AG04450 (cell line): Measurements from ENCODE around the gene PEX3. TPM values are rescaled to one million over a fixed set of nuclear protein-coding genes. Genes with fewer than 3 reads are reported as not detected.

Experiments
- CTCF ChIA-PET: fragments of 300-600, 350-600 bp; formaldehyde crosslinking; extraction: SDS; loops from one replicate; lab custom pipeline; 2022; ENCODE audit warnings: antibody characterized with exemption, inconsistent platforms; lab: Charles Lee
- POLR2A ChIA-PET: fragments of 350-600 bp; formaldehyde crosslinking; extraction: SDS; loops from one replicate; lab custom pipeline; 2021; ENCODE audit warnings: antibody characterized with exemption, inconsistent platforms; lab: Yijun Ruan, JAX
- DNase-seq: peaks from one replicate; pipeline ENCODE4 v3.0.0-alpha.2; 2011; ENCODE audit warnings: low read depth, low spot score
- H3K27ac ChIP-seq: one replicate; pipeline ENCODE4 v1.5.1; 2012; ENCODE audit warnings: low read depth, low read length, control low read depth
- H3K27me3 ChIP-seq: one replicate; pipeline ENCODE4 v1.6.0; 2012; ENCODE audit warnings: low read length; ENCODE audit not compliant: control insufficient read depth, insufficient read depth
- H3K4me3 ChIP-seq: 2 replicates; pipeline ENCODE4 v1.5.1; 2011; ENCODE audit warnings: mild to moderate bottlenecking, low read depth, low read length, control low read depth
- H3K9me3 ChIP-seq: 2 replicates; pipeline ENCODE4 v1.5.1; 2012; ENCODE audit warnings: low read length; ENCODE audit not compliant: control insufficient read depth, insufficient read depth
- polyA plus RNA-seq: library from polyadenylated mRNA; depleted of rRNA; stranded (reverse); fragments of >200 nt; gene quantifications from 2 replicates; pipeline ENCODE4 v1.2.3, GENCODE V29; 2011
- TF ChIP-seq, protein P1 (sequence below): IDR thresholded peaks from 2 replicates; pipeline ENCODE4 v1.5.1; 2011; ENCODE audit warnings: low read depth, low read length, control low read depth, inconsistent platforms

Gene PEX3
- polyA plus RNA-seq, 1 experiment = 30.9 TPM

DNA sequence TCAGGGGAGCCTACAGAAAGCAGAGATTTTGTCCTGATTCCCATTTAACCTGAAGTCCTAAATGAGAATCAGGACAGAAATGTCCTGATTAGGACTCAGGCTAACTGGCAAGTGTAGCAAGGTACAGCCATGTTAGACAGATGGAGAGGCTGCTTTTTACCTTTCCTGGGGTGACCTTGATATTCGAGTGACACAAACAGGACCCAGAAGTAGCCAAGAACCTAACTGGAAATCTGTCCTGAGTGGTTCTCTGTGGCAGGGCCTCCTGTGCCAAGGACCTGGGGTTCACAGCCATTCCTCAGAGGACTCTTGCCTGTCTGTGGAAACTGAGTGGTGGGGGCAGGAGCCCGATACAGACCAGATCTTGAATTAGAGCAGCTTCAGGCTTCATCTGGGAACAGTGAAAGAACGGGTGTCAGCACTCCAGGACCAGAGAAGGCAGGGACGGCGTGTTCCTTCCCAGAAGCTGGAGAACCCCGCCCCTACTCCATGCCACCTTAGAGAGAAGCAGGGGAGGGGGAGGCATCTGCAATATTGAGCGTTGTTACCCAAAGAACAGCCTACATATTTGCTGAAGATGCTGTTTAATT lies 65.3 kb downstream of the PEX3 start:
- Histone ChIP-seq H3K9me3 (no peaks in the 10 kb centered on the region; the same call in 1 of the 2 replicates), H3K27me3 (peaks cover 19% of the 10 kb centered on the region), H3K4me3 (no peak overlapping the region), H3K27ac (no peak overlapping the region)
- CTCF ChIA-PET = no interaction called here
- POLR2A ChIA-PET = no interaction called here
- no peak for DNase-seq
- TF ChIP-seq, protein P1, sequence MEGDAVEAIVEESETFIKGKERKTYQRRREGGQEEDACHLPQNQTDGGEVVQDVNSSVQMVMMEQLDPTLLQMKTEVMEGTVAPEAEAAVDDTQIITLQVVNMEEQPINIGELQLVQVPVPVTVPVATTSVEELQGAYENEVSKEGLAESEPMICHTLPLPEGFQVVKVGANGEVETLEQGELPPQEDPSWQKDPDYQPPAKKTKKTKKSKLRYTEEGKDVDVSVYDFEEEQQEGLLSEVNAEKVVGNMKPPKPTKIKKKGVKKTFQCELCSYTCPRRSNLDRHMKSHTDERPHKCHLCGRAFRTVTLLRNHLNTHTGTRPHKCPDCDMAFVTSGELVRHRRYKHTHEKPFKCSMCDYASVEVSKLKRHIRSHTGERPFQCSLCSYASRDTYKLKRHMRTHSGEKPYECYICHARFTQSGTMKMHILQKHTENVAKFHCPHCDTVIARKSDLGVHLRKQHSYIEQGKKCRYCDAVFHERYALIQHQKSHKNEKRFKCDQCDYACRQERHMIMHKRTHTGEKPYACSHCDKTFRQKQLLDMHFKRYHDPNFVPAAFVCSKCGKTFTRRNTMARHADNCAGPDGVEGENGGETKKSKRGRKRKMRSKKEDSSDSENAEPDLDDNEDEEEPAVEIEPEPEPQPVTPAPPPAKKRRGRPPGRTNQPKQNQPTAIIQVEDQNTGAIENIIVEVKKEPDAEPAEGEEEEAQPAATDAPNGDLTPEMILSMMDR = no peak

DNA sequence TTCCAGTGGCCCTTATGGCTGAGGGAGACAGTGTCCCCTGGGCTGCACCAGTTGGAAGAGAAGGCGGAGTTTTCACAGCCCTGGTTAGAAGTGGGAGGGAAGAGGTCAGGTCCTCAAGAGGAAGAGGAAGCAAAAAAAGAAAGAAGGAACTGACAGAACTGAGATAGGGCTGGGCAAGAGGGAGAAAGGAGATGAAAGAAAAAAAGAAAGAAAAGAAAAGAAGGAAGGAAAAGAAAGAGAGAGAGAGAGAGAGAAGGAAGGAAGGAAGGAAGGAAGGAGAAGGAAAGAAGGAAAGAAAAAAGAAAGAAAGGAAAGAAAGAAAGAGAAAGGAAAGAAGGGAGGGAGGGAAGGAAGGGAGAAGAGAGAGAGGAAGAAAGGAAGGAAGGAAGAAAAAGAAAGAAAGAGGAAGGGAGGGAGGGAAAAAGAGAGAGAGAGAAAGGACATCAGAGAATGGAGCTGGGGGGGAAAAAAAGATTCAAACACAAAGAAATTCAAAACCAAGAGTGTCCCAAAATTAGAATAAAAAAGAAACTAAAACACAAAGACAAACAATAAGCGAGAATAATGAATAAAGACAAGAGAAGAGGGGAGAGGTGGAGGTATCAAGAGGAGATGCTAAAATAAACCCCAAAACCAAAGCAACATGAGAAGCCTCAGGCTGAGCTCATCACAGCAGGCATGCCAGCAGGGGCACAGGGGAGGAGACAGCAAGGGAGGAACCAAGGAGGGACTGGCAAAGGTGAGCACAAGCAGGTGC lies 66.3 kb downstream of the PEX3 start:
- DNase-seq = no peak
- TF ChIP-seq, protein P1 = no peak
- Histone ChIP-seq H3K27ac (no peak overlapping the region), H3K9me3 (no peaks in the 10 kb centered on the region; the same call in 1 of the 2 replicates), H3K4me3 (no peak overlapping the region), H3K27me3 (peaks cover 19% of the 10 kb centered on the region)
- ChIA-PET POLR2A (no interaction called here), CTCF (no interaction called here)

DNA sequence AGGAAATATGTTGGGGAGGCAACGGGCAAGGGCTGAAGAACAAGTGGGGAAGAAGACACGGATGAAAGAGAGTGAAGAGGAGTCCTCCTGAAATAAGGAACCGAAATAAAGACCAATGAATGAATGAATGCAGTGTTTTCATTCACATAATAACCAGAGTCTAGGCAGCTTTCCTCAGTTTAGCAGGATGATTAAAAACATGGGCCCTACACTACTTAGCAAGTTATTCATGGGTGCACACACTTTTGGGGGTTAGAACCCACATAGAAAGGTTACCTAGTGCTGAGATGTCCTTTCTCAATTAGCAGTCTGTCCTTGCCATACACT lies 66.8 kb downstream of the PEX3 start:
- CTCF ChIA-PET = no interaction called here
- POLR2A ChIA-PET = no interaction called here
- H3K27me3 ChIP-seq = peaks cover 19% of the 10 kb centered on the region
- TF ChIP-seq, protein P1 = no peak
- no peaks in the 10 kb centered on the region for H3K9me3 ChIP-seq
- no peak overlapping the region for H3K4me3 ChIP-seq
- no peak for DNase-seq
- H3K27ac ChIP-seq = no peak overlapping the region

DNA sequence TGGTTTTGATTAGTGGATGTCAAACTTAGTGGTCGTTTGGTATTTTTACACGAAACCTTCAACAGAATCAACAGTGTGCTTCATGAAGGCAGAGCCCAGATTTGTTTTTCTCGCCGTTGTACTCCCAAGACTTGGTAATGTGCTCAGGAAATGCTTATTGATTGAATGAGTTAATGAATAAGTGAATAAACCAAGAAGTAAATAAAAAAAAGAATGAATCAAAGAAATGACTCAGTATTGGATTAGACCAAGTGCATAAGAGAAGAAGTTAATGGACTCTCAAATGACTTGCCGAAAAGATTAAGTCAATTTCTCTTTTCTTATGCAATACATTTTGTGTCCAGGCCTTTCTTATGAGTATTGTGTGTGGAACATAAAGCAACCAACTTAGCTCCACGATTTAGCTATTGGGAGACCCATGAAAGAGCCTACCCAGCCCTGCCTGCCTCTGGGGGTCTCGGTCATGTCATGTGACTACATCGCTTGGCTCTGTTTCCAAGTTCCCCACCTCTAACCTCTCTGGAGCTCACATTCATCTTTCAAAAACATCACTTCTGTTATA lies 71.5 kb downstream of the PEX3 start:
- Histone ChIP-seq H3K27ac (no peak overlapping the region), H3K9me3 (no peaks in the 10 kb centered on the region), H3K27me3 (peaks cover 17% of the 10 kb centered on the region), H3K4me3 (no peak overlapping the region)
- ChIA-PET POLR2A (no interaction called here), CTCF (no interaction called here)
- TF ChIP-seq, protein P1 = no peak
- no peak for DNase-seq

DNA sequence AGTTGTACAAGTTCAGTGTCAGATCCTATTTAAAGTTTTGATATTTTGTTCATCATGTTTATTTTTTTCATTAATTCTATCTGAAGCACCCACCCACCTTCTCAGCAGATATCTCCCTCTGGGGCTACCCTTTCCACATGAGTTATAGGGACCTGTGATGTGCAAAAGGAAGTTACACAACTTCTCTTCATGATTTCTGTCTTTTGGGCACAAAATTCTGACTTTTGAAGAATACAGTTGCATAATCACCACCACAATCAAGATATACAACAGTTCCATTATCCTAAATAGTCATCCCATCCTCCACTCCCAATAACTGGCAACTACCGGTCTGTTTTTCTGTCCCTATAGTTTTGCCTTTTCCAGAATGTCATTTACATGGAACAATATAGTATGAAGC lies 74.8 kb downstream of the PEX3 start:
- Histone ChIP-seq H3K27me3 (peaks cover 1% of the 10 kb centered on the region), H3K4me3 (no peak overlapping the region), H3K9me3 (no peaks in the 10 kb centered on the region), H3K27ac (no peak overlapping the region)
- TF ChIP-seq, protein P1 = no peak
- ChIA-PET POLR2A (no interaction called here), CTCF (no interaction called here)
- no peak for DNase-seq
